ENCODE measurements around the gene SPAG16.

The SPAG16 gene

GRCh38 chr2:213627054-213627710 is 342.9 kb downstream of the SPAG16 start:
- no peak for TF ChIP-seq CTCF (IDR thresholded peaks at IDR 0.05; ENCODE audit: low read depth, low read length)
- DNase-seq (ENCODE audit: extremely low read depth, low read depth) = no peak

GRCh38 chr2:213627835-213628460 is 343.7 kb downstream of the SPAG16 start:
- DNase-seq (ENCODE audit: extremely low read depth, low read depth) = no peak
- TF ChIP-seq CTCF (IDR thresholded peaks at IDR 0.05; ENCODE audit: low read depth, low read length) = no peak

- DNase-seq (ENCODE audit: extremely low read depth, low read depth) = no peak
- no peak for TF ChIP-seq CTCF (IDR thresholded peaks at IDR 0.05; ENCODE audit: low read depth, low read length)
Measured at GRCh38 chr2:213640738-213641425, 356.6 kb downstream of the SPAG16 start.

GRCh38 chr2:213644926-213645325 is 360.7 kb downstream of the SPAG16 start:
- TF ChIP-seq CTCF (IDR thresholded peaks at IDR 0.05; ENCODE audit: low read depth, low read length) = no peak

GRCh38 chr2:213649176-213649575 is 364.9 kb downstream of the SPAG16 start:
- no peak for DNase-seq (ENCODE audit: extremely low read depth, low read depth)
- TF ChIP-seq CTCF (IDR thresholded peaks at IDR 0.05; ENCODE audit: low read depth, low read length) = no peak

More at GRCh38 chr2:213644926-213645325, 360.7 kb downstream of the SPAG16 start:
- DNase-seq (ENCODE audit: extremely low read depth, low read depth) = no peak

GRCh38 chr2:213664817-213665216 is 380.6 kb downstream of the SPAG16 start:
- DNase-seq (ENCODE audit: extremely low read depth, low read depth) = no peak
- TF ChIP-seq CTCF (IDR thresholded peaks at IDR 0.05; ENCODE audit: low read depth, low read length) = no peak

- DNase-seq (ENCODE audit: extremely low read depth, low read depth) = no peak
- no peak for TF ChIP-seq CTCF (IDR thresholded peaks at IDR 0.05; ENCODE audit: low read depth, low read length)
Measured at GRCh38 chr2:213669657-213670056, 385.4 kb downstream of the SPAG16 start.

Data from AG09319 (cell line).